Hair follicle dermal papilla cell (primary cell): ENCODE data around the gene HPD. TPM values are rescaled to one million over a fixed set of nuclear protein-coding genes. Genes with fewer than 3 reads are reported as not detected.

Experiments used
- small RNA-seq: library from RNA; depleted of rRNA; stranded (forward); fragments of <200 nt; gene quantifications from one replicate; pipeline ENCODE3, GENCODE V24; 2012
- total RNA-seq: library from RNA; depleted of rRNA; stranded (reverse); fragments of >200 nt; gene quantifications from 2 replicates; pipeline ENCODE4 v1.2.3, GENCODE V29; 2012

HPD gene
- total RNA-seq, result not detected in 2 replicates

GRCh38 chr12:121858662-121859572 is at the start of gene HPD:
Gene HPD (minus strand): TSS chr12:121858859. CDS start chr12:121858823, 36 bp downstream.

DNA sequence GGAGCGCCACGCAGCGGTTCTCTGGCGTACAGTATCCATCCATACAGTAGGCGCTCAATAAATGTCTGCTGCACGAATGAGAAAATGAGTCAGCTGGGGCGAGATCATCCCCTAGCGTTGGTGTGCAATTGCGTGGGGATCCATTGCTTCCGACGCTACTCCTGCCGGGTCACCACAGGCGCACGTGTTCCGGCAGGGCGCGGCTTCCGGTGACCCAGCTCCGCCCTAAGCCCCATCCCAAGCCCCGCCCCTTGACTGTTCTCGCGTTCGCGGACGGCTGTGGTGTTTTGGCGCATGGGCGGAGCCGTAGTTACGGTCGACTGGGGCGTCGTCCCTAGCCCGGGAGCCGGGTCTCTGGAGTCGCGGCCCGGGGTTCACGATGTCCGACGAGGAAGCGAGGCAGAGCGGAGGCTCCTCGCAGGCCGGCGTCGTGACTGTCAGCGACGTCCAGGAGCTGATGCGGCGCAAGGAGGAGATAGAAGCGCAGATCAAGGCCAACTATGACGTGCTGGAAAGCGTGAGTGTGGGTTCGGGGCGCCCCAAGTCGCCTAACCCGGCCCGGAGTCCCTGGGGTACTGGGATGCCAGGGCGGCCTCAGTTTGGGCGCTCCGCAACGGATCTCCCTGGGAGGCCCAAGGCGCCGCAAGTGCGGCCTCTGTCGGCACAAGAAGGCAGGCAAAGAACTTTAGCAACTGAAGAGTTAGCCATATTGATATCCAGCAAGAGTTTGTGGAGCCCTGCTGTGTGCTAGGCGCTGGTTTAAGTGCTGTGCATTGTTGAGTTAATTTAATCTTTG is 30.0 kb upstream of the HPD start, which contains the start of gene PSMD9:
TSS of gene PSMD9 (plus strand) at position 313 of the 796 bp plus-strand sequence. CDS start at position 380, 67 bp downstream.

DNA sequence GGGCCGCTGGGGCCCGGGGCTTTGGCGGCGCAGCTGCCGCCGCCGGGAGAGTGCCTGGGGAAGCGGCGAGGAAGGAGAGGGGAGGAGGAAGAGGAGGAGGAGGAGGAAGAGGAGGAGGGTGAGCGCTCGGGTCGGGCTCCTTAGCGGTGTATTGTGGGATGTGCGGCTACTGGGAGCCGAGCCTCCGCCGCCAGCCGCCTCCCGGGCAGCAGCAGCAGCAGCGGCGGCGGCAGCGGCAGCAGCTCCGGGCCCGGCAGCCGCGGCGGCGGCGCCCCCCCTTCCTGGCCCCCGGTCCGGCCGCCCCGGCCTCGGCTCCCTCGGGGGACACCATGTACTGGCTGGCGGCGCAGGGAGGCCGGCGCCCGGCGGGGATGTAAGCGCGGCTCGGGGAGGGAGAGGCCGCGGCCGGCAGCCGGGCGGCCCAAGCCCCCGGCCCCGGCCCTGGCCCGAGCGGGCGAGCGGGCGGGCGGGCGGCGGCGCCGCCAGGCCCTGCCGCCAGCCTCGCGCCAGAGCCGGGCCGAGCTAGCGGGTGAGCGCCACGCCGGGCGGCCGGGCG is 54.7 kb downstream of the HPD start, which contains the start of gene SETD1B:
TSS of gene SETD1B (plus strand) at position 149 of the 556 bp plus-strand sequence. CDS start 729 bp downstream, outside the sequence.

GRCh38 chr12:121793440-121793837 is 65.2 kb downstream of the HPD start, which contains the start of gene RHOF:
Gene RHOF (minus strand): TSS chr12:121793688. CDS start chr12:121793633, 55 bp downstream.

Small RNAs within 50 kb of the gene (small RNA-seq; reads per million reads assigned to genes)
- not detected for gene AC069503.3
- not detected for gene RF00017
- gene RNU7-170P, result not detected

Other genes with a start within 250 kb of the HPD start
- 7.7 and 9.9 TPM in 2 replicates for gene ORAI1, start 232.3 kb downstream of the HPD start, total RNA-seq
- 0.97 TPM in 2 replicates for gene MORN3, start 189.2 kb downstream of the HPD start, total RNA-seq
- 11.5 and 13.8 TPM in 2 replicates for gene TMEM120B, start 146.1 kb downstream of the HPD start, total RNA-seq
- gene RHOF, start 65.2 kb downstream of the HPD start, total RNA-seq, result 5.7 and 7.7 TPM in 2 replicates
- 6.8 and 7.0 TPM in 2 replicates for gene SETD1B, start 54.9 kb downstream of the HPD start, total RNA-seq
- gene PSMD9, start 29.9 kb upstream of the HPD start, total RNA-seq, result 47.1 and 60.0 TPM in 2 replicates
- 4.0 and 4.5 TPM in 2 replicates for gene CFAP251, start 59.7 kb upstream of the HPD start, total RNA-seq
- 5.7 and 6.5 TPM in 2 replicates for gene BCL7A, start 163.0 kb upstream of the HPD start, total RNA-seq
- 8.5 and 9.7 TPM in 2 replicates for gene MLXIP, start 219.9 kb upstream of the HPD start, total RNA-seq